Choroid plexus epithelial cell (primary cell): ENCODE results near the gene CBX4.

Experiments used
- DNase-seq: peaks from one replicate; pipeline ENCODE4 v3.0.0-alpha.2; 2010; ENCODE audit warnings: low read depth
- H3K4me3 ChIP-seq: 2 replicates; pipeline ENCODE4 v1.5.1; 2011; ENCODE audit warnings: low read depth, mild to moderate bottlenecking, control low read depth, low read length, moderate library complexity
- CTCF ChIP-seq: conservative IDR thresholded peaks from 2 replicates; pipeline ENCODE4 v1.5.1; 2011; ENCODE audit warnings: low read depth, mild to moderate bottlenecking, control low read depth, inconsistent platforms, low read length, moderate library complexity

Gene CBX4

GRCh38 chr17:79800325-79801155 lies 38.7 kb downstream of the CBX4 start:
- peak; percentile 77 for DNase-seq
- peak overlapping the region; percentile 17 for H3K4me3 ChIP-seq
- peak; percentile 12 for TF ChIP-seq CTCF

DNA sequence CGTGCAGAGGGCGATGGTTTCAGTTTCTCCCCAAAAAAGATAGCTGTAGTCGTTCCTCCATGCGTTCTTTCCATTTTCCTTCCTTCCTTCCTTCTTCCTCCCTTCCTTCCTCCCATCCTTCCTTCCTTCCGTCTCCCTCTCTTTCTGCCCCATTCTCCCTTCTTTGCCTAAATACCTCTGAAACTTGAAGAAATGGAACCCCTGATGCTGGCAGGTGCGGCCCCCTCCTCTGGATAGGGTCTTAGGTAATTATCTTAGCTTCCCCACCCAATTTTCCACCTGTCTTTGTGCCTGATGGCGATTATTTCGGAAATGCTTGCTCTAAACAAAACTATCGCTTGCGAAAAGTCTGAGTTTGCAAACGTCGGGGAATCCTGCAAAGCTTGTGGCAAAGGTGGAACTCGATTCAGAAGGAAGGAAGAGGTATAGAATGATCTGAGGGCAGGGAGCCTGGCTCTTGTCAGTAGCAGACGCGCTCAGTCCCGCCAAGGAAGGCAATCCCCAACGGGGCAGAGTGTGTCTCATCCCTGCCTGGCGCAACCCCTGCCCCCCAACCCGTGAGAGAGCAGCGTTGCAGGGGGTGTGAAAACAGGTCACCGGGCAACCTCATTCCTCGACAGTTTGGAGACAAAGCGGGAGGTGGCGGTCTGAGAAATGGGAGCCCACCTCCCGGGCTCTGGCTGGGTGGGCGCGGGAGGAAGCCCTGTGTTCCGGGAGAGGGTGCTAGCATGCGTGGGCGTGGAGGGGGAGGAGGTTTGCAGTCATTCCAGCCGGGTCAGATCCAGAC lies 39.5 kb downstream of the CBX4 start:
- H3K4me3 ChIP-seq = no peak overlapping the region
- TF ChIP-seq CTCF = no peak
- no peak for DNase-seq

- TF ChIP-seq CTCF = no peak
- H3K4me3 ChIP-seq = no peak overlapping the region
These were observed 40.1 kb downstream of the CBX4 start for GRCh38 chr17:79799174-79799537.

GRCh38 chr17:79798299-79799173 lies 40.7 kb downstream of the CBX4 start:
- DNase-seq = no peak
- H3K4me3 ChIP-seq = peak overlapping the region; percentile 67
- TF ChIP-seq CTCF = no peak

More at GRCh38 chr17:79799174-79799537, 40.1 kb downstream of the CBX4 start:
- no peak for DNase-seq

DNA sequence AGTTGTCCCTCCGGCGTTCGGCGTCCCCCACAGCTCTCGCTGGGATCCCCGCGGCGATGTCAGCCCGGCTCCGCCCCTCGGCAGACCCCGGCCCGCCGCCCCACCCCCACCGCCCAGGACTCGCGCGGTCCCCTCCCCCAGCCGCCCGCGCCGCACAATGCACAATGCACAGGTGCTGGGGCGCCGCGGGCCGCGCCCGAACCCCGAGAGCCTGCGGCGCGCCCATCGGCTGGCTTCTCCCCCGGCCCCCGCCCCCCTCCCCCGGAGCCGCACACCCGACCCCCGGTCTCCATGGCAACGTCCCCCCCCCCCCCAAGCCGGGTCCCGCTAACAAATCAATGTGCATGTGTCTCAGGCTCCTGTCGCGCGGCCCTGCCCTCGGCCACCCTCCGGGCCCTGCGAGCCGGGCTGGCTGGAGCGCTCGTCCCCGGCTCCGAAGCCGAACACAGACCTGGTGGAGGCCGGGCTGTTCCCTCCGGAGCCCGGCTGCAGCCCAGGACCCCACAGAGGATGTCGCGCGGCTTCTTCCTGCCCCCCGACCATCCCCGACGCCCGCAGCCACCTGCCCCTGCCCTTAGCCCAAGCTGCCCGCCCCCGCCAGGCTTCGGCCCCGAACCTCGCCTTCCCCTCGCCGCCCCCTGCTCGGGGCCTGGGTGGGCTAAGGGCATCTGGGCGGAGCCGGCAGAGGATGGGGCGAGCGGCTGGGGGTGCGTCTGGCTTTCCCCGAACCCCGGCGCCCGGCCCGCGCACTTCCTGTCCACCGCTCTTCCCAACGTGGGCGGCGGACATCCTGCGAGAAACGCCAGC lies 41.5 kb downstream of the CBX4 start:
- peak overlapping the region; percentile 67 for H3K4me3 ChIP-seq
- DNase-seq = no peak
- no peak for TF ChIP-seq CTCF
